Upper lobe of left lung (tissue), 4 donors: ENCODE results near the gene TREH.

ENCODE experiments used
- EP300 ChIP-seq, 4 donors: sonication (generic); formaldehyde crosslinking; IDR thresholded peaks; one replicate each; pipeline ENCODE4 v1.5.1; 2017; ENCODE audit warnings: antibody characterized with exemption in 4 of 4, control low read depth in 2 of 4
- POLR2A ChIP-seq, 4 donors: fragments of 450-650 bp; IDR thresholded peaks; one replicate each; pipeline ENCODE4 v1.5.1; 2016 to 2017; ENCODE audit warnings: antibody characterized with exemption in 4 of 4, mild to moderate bottlenecking in 2 of 4
- TF ChIP-seq, protein P1 (sequence below), 6 experiments: fragments of 450-650 bp in 4 of 6; fragments of 200-600 bp in 2 of 6; sonication (generic) in 2 of 6; IDR thresholded peaks; one replicate each; pipeline ENCODE4 v1.5.1; 2016 to 2019; ENCODE audit warnings: antibody characterized with exemption in 6 of 6

DNA sequence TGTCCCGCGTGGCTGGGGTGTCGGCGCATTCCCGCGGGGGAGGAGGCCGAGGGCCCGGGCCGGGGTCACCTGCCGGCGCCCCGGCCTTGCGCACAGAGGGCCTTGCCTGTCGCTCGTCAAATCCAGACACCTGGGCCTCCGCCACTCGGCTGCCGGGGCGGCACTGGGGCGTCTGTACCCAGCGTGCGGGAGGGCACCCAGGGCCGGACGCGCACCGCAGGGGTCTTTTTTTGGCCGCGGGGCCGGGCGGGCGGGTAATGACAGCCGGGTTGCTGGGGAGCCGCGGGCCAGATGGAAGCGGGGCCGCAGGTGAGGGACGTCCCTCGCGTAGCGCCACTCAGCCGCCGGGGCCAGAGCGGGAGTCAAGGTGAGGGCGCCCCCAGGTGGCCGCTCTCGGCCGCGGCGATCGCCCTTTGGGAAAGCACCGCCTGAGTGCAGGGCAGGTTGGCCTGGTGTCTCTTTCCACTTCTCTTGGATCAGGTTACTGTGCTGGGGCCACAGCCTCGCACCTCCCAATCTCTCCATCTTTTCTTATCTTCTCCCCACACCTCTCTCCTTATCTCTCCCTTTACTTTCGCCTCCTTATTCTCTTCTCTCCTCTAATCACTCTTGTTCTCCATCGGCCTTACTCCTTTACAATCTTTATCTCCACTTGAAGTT, 68.5 kb downstream of the TREH start:
- TF ChIP-seq POLR2A (IDR thresholded peaks at IDR 0.05): peak in 1 of 4 donors; percentile 18
- TF ChIP-seq, protein P1, sequence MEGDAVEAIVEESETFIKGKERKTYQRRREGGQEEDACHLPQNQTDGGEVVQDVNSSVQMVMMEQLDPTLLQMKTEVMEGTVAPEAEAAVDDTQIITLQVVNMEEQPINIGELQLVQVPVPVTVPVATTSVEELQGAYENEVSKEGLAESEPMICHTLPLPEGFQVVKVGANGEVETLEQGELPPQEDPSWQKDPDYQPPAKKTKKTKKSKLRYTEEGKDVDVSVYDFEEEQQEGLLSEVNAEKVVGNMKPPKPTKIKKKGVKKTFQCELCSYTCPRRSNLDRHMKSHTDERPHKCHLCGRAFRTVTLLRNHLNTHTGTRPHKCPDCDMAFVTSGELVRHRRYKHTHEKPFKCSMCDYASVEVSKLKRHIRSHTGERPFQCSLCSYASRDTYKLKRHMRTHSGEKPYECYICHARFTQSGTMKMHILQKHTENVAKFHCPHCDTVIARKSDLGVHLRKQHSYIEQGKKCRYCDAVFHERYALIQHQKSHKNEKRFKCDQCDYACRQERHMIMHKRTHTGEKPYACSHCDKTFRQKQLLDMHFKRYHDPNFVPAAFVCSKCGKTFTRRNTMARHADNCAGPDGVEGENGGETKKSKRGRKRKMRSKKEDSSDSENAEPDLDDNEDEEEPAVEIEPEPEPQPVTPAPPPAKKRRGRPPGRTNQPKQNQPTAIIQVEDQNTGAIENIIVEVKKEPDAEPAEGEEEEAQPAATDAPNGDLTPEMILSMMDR (IDR thresholded peaks at IDR 0.05): peak; percentile 83 to 94 (median 86)
- TF ChIP-seq EP300 (IDR thresholded peaks at IDR 0.05): no peak
